Astrocyte of the spinal cord (primary cell): ENCODE measurements around the gene ZDHHC17.

Source experiments
- DNase-seq: peaks from one replicate; pipeline ENCODE4 v3.0.0; 2011; ENCODE audit warnings: low read depth, low spot score
- H3K4me3 ChIP-seq: 2 replicates; pipeline ENCODE4 v1.5.1; 2011; ENCODE audit warnings: low read depth, mild to moderate bottlenecking, low read length, moderate library complexity
- CTCF ChIP-seq: IDR thresholded peaks from 2 replicates; pipeline ENCODE4 v1.5.1; 2012; ENCODE audit warnings: low read depth, mild to moderate bottlenecking, low read length, inconsistent platforms
- in situ Hi-C: cut with HindIII; loops from 2 replicates; pipeline ENCODE4 v1.10.0; 2017; ENCODE audit warnings: low sequenced_read_pairs

Gene ZDHHC17

GRCh38 chr12:76898442-76898841 is 134.5 kb downstream of the ZDHHC17 start:
- DNase-seq = no peak
- no peak overlapping the region for H3K4me3 ChIP-seq
- in situ Hi-C loops = no loop called here
- no peak for TF ChIP-seq CTCF

DNA sequence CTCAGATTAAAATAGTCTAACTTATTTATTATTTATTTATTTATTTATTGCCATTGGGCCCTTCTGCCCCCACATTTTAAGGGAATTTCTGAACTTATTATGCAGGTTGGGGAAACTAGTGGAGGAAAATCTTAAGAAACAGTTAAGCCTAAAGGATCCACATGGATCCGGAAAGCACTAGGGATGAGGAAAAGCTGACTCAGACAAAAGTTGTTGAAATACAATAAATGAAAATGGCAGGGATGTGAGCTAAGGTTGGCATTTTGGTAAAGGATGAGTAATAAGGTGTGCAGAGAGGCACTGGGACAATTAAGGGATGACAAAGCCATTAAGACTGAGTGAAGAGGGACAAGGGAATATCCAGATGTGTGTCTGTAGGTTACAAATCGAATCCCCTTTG is 135.6 kb downstream of the ZDHHC17 start:
- no peak for TF ChIP-seq CTCF
- no peak for DNase-seq
- in situ Hi-C loops = no loop called here
- no peak overlapping the region for H3K4me3 ChIP-seq

GRCh38 chr12:76901628-76902380 is 137.9 kb downstream of the ZDHHC17 start:
- no peak overlapping the region for H3K4me3 ChIP-seq
- TF ChIP-seq CTCF = no peak
- no peak for DNase-seq
- in situ Hi-C loops = no loop called here
